ENCODE results near the gene PSMD1. TPM values are rescaled to one million over a fixed set of nuclear protein-coding genes. Genes with fewer than 3 reads are reported as not detected.

The PSMD1 gene
- total and polyA plus RNA-seq, 2 of the 8 experiments (the other 6 are each of a cell fraction or from before 2014, with no cell fraction given) = 179 to 272 TPM

GRCh38 chr2:231167745-231168459 is 111.2 kb downstream of the PSMD1 start (continued):
- TF ChIP-seq ATF3 (IDR thresholded peaks at IDR 0.05; ENCODE audit: insufficient read depth, low read depth, low read length) (no peak), RNF2 (IDR thresholded peaks at IDR 0.05; ENCODE audit: borderline replicate concordance, low read depth, low read length, missing control alignments, poor library complexity, severe bottlenecking) (no peak), POLR2A (IDR thresholded peaks at IDR 0.05; ENCODE audit: control extremely low read depth in 1 of 2, low read depth in 2 of 2, low read length in 2 of 2) (no peak), CTBP2 (IDR thresholded peaks at IDR 0.05; ENCODE audit: borderline replicate concordance, insufficient read depth, insufficient read length, low read length) (no peak)
